ENCODE data around the gene RTN4RL2. TPM values are rescaled to one million over a fixed set of nuclear protein-coding genes. Genes with fewer than 3 reads are reported as not detected.

The RTN4RL2 gene
- polyA plus RNA-seq, 1 donor from 2014 or later, result 0.66 TPM

DNA sequence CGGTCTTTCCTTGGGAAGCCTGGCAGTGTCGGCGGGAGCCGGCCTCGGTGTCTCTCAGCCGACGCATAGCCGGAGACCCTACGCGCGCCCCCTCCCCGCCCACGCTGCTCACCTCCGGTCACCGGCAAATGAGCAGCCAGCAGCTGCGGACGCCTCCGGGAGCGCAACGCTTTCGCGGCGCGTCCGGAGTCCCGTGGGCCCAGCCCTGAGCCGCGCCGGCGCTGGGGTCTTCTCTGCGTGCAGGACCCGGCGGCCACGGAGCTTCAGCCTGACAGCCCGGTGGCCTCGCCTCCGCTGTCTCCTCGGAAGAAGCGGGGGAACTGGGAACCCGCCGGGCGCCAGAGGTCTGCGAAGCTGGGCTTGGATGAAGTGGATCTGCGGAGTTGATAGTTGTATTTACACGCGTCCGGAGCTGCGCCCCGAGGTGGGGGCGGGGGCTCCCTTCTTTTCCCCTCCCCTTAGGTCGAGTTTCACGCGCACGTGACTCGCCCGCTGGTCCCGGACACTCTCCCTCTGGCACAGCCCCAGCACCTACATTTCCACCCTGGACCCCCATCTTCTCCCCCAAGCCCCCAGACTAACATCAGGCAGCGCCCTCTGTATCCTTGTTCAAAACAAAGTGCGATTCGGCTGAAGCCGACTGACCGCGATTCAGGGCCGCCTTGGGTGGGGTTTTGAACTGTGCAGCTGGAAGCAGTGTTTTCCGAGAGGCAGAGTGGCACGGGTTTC, 55.2 kb downstream of the RTN4RL2 start, which contains the start of gene SLC43A1:
Gene SLC43A1 (minus strand): TSS at position 371 of the 729 bp plus-strand sequence. CDS start 1,591 bp downstream, outside the sequence.
- peak within 1 kb of the TSS; percentile 30 for H3K9ac ChIP-seq (ENCODE audit: low read length)

DNA sequence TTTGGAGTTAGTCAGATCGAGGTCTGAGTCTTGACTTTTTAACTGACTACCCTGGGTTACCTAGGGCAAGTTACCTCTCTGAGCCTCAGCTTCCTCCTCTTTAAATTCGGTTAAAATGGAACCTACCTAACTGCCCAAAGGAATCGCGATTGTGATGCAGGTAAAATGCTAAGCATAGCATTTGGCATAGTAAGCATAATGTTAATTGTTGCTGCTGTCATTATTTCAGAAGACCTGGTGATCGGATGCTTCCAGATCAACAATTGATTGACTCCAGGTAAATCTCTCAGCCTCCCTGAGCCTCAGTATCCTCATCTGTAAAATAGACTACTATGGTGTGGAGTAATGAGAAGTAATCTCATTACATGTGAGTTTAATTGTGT, 55.7 kb downstream of the RTN4RL2 start:
- no peaks in the 10 kb centered on the region for H3K36me3 ChIP-seq (ENCODE audit: insufficient read depth, low read length)
- no peak overlapping the region for H2AFZ ChIP-seq (ENCODE audit: low read depth, low read length)
- peak overlapping the region; percentile 42 for H3K4me2 ChIP-seq (ENCODE audit: low read length)
- peaks cover 58% of the 10 kb centered on the region for H3K27me3 ChIP-seq (ENCODE audit: insufficient read depth, low read depth, low read length)
- H3K9ac ChIP-seq (ENCODE audit: low read length), result no peak overlapping the region
- H3F3A ChIP-seq (ENCODE audit: insufficient read depth, low read length, poor library complexity, severe bottlenecking), result no peaks in the 10 kb centered on the region
- H3K27ac ChIP-seq (ENCODE audit: low read length), result no peak overlapping the region
- H4K20me1 ChIP-seq (ENCODE audit: insufficient read depth), result no peaks in the 10 kb centered on the region
- H3K9me2 ChIP-seq (ENCODE audit: insufficient read depth, low read length), result no peaks in the 10 kb centered on the region
- H3K9me3 ChIP-seq (ENCODE audit: low read length), result no peaks in the 10 kb centered on the region
- peak overlapping the region; percentile 77 for H3K4me3 ChIP-seq (ENCODE audit: low read length)
- H3K79me2 ChIP-seq (replicated peaks; ENCODE audit: insufficient read depth, low read length), result no peaks in the 10 kb centered on the region
- TF ChIP-seq POLR2AphosphoS5 (IDR thresholded peaks at IDR 0.05), result no peak
- TF ChIP-seq SMC3 (conservative IDR thresholded peaks at IDR 0.05; ENCODE audit: poor library complexity), result no peak
- TF ChIP-seq EZH2 (IDR thresholded peaks at IDR 0.05; ENCODE audit: borderline replicate concordance, insufficient read depth, low read length, poor library complexity, severe bottlenecking), result no peak
- TF ChIP-seq EP300 (conservative IDR thresholded peaks at IDR 0.05; ENCODE audit: poor library complexity, severe bottlenecking), result no peak
- TF ChIP-seq TAF1 (IDR thresholded peaks at IDR 0.05; ENCODE audit: low read depth), result no peak
- TF ChIP-seq, protein P1, sequence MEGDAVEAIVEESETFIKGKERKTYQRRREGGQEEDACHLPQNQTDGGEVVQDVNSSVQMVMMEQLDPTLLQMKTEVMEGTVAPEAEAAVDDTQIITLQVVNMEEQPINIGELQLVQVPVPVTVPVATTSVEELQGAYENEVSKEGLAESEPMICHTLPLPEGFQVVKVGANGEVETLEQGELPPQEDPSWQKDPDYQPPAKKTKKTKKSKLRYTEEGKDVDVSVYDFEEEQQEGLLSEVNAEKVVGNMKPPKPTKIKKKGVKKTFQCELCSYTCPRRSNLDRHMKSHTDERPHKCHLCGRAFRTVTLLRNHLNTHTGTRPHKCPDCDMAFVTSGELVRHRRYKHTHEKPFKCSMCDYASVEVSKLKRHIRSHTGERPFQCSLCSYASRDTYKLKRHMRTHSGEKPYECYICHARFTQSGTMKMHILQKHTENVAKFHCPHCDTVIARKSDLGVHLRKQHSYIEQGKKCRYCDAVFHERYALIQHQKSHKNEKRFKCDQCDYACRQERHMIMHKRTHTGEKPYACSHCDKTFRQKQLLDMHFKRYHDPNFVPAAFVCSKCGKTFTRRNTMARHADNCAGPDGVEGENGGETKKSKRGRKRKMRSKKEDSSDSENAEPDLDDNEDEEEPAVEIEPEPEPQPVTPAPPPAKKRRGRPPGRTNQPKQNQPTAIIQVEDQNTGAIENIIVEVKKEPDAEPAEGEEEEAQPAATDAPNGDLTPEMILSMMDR (IDR thresholded peaks at IDR 0.05; ENCODE audit: poor library complexity, severe bottlenecking), result no peak
- TF ChIP-seq MXI1 (conservative IDR thresholded peaks at IDR 0.05; ENCODE audit: poor library complexity, severe bottlenecking), result no peak
- TF ChIP-seq RAD21 (conservative IDR thresholded peaks at IDR 0.05), result no peak
- TF ChIP-seq, protein P2, sequence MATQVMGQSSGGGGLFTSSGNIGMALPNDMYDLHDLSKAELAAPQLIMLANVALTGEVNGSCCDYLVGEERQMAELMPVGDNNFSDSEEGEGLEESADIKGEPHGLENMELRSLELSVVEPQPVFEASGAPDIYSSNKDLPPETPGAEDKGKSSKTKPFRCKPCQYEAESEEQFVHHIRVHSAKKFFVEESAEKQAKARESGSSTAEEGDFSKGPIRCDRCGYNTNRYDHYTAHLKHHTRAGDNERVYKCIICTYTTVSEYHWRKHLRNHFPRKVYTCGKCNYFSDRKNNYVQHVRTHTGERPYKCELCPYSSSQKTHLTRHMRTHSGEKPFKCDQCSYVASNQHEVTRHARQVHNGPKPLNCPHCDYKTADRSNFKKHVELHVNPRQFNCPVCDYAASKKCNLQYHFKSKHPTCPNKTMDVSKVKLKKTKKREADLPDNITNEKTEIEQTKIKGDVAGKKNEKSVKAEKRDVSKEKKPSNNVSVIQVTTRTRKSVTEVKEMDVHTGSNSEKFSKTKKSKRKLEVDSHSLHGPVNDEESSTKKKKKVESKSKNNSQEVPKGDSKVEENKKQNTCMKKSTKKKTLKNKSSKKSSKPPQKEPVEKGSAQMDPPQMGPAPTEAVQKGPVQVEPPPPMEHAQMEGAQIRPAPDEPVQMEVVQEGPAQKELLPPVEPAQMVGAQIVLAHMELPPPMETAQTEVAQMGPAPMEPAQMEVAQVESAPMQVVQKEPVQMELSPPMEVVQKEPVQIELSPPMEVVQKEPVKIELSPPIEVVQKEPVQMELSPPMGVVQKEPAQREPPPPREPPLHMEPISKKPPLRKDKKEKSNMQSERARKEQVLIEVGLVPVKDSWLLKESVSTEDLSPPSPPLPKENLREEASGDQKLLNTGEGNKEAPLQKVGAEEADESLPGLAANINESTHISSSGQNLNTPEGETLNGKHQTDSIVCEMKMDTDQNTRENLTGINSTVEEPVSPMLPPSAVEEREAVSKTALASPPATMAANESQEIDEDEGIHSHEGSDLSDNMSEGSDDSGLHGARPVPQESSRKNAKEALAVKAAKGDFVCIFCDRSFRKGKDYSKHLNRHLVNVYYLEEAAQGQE (IDR thresholded peaks at IDR 0.05; ENCODE audit: borderline replicate concordance), result no peak

More for the DNA sequence above, 55.2 kb downstream of the RTN4RL2 start, which contains the start of gene SLC43A1:
- Histone ChIP-seq H3K36me3 (ENCODE audit: insufficient read depth, low read length) (no peaks in the 10 kb centered on the region), H3K9me2 (ENCODE audit: insufficient read depth, low read length) (no peaks in the 10 kb centered on the region), H3K79me2 (replicated peaks; ENCODE audit: insufficient read depth, low read length) (no peaks in the 10 kb centered on the region), H3F3A (ENCODE audit: insufficient read depth, low read length, poor library complexity, severe bottlenecking) (no peaks in the 10 kb centered on the region), H3K27ac (ENCODE audit: low read length) (no peak within 1 kb of the TSS), H3K9me3 (ENCODE audit: low read length) (no peaks in the 10 kb centered on the region), H3K27me3 (ENCODE audit: insufficient read depth, low read depth, low read length) (peaks cover 58% of the 10 kb centered on the region), H4K20me1 (ENCODE audit: insufficient read depth) (no peaks in the 10 kb centered on the region), H3K4me2 (ENCODE audit: low read length) (peak within 1 kb of the TSS; percentile 42), H3K4me3 (ENCODE audit: low read length) (peak within 1 kb of the TSS; percentile 77), H2AFZ (ENCODE audit: low read depth, low read length) (no peak within 1 kb of the TSS)
- TF ChIP-seq POLR2AphosphoS5 (IDR thresholded peaks at IDR 0.05) (no peak), MXI1 (conservative IDR thresholded peaks at IDR 0.05; ENCODE audit: poor library complexity, severe bottlenecking) (no peak), RAD21 (conservative IDR thresholded peaks at IDR 0.05) (no peak), SMC3 (conservative IDR thresholded peaks at IDR 0.05; ENCODE audit: poor library complexity) (peak; percentile 10), EZH2 (IDR thresholded peaks at IDR 0.05; ENCODE audit: borderline replicate concordance, insufficient read depth, low read length, poor library complexity, severe bottlenecking) (peak; percentile 13), EP300 (conservative IDR thresholded peaks at IDR 0.05; ENCODE audit: poor library complexity, severe bottlenecking) (no peak), TAF1 (IDR thresholded peaks at IDR 0.05; ENCODE audit: low read depth) (no peak)
- TF ChIP-seq, protein P2 (IDR thresholded peaks at IDR 0.05; ENCODE audit: borderline replicate concordance), result no peak
- TF ChIP-seq, protein P1 (IDR thresholded peaks at IDR 0.05; ENCODE audit: poor library complexity, severe bottlenecking), result no peak
